PC-3 (cell line): ENCODE results near the gene MUC7. TPM values are rescaled to one million over a fixed set of nuclear protein-coding genes. Genes with fewer than 3 reads are reported as not detected.

Source experiments
- ATAC-seq: fragments of 200-7000 bp; cut with Tn5 transposase; 2 replicates; pipeline ENCODE4 v1.9.1; 2020; ENCODE audit warnings: mild to moderate bottlenecking, moderate library complexity
- BruUV-seq: library from RNA; stranded (reverse); fragments of 400-500 nt; replicated peaks from 2 replicates; lab custom pipeline; 2021; lab: Mats Ljungman, UMichigan
- CTCF ChIA-PET: fragments of 300-600 bp; sonication (Branson Sonifier 250); formaldehyde crosslinking; loops from one replicate; lab custom pipeline; 2022; ENCODE audit warnings: antibody characterized with exemption; lab: Charles Lee
- POLR2A ChIA-PET: fragments of 300-600 bp; sonication (Branson Sonifier 250); formaldehyde crosslinking; loops from one replicate; lab custom pipeline; 2022; ENCODE audit warnings: antibody characterized with exemption; ENCODE audit not compliant: unreplicated experiment; lab: Charles Lee
- DNase-seq: peaks from one replicate; pipeline ENCODE4 v3.0.0-alpha.2; 2015
- H2AFZ ChIP-seq: fragments of 300-600 bp; sonication (generic); 2 replicates; pipeline ENCODE4 v1.6.0; 2016; ENCODE audit warnings: antibody characterized with exemption, low read length
- H3F3A ChIP-seq: fragments of 300-600 bp; sonication (generic); one replicate; pipeline ENCODE4 v1.6.0; 2017; ENCODE audit warnings: antibody characterized with exemption, low read length, control low read depth, mild to moderate bottlenecking; ENCODE audit not compliant: unreplicated experiment
- H3K27ac ChIP-seq: fragments of 300-600 bp; sonication (generic); 2 replicates; pipeline ENCODE4 v1.5.1; 2016; ENCODE audit warnings: mild to moderate bottlenecking, low read length
- H3K27me3 ChIP-seq: fragments of 300-600 bp; sonication (generic); 2 replicates; pipeline ENCODE4 v1.6.1; 2016; ENCODE audit warnings: low read length, mixed read lengths
- H3K36me3 ChIP-seq: fragments of 300-600 bp; sonication (generic); 2 replicates; pipeline ENCODE4 v1.6.1; 2016; ENCODE audit warnings: low read depth, mixed run types, low read length, mixed read lengths
- H3K4me1 ChIP-seq: fragments of 300-600 bp; sonication (generic); 2 replicates; pipeline ENCODE4 v1.5.1; 2016; ENCODE audit warnings: low read length; ENCODE audit not compliant: insufficient read depth
- H3K4me2 ChIP-seq: fragments of 300-600 bp; sonication (generic); 2 replicates; pipeline ENCODE4 v1.6.0; 2016; ENCODE audit warnings: low read length
- H3K4me3 ChIP-seq: fragments of 300-600 bp; sonication (generic); 2 replicates; pipeline ENCODE4 v1.5.1; 2016; ENCODE audit warnings: mild to moderate bottlenecking, low read length, mixed read lengths
- H3K79me2 ChIP-seq: fragments of 300-600 bp; sonication (generic); 2 replicates; pipeline ENCODE4 v1.6.1; 2017; ENCODE audit warnings: low read length, mixed read lengths
- H3K9ac ChIP-seq: fragments of 300-600 bp; sonication (generic); 2 replicates; pipeline ENCODE4 v1.6.0; 2016; ENCODE audit warnings: mild to moderate bottlenecking, low read length
- H3K9me2 ChIP-seq: fragments of 300-600 bp; sonication (generic); replicated peaks from 2 replicates; pipeline ENCODE4 v1.6.1; 2016; ENCODE audit warnings: mixed run types, low read length, mixed read lengths
- H3K9me3 ChIP-seq: fragments of 300-600 bp; sonication (generic); 2 replicates; pipeline ENCODE4 v1.6.1; 2016; ENCODE audit warnings: low read length, mixed read lengths
- H4K20me1 ChIP-seq: fragments of 300-600 bp; sonication (generic); 2 replicates; pipeline ENCODE4 v1.6.1; 2016; ENCODE audit warnings: low read length, mixed read lengths
- EZH2 ChIP-seq: fragments of 300-600 bp; sonication (generic); IDR thresholded peaks from one replicate; pipeline ENCODE4 v1.6.1; 2017; ENCODE audit warnings: antibody characterized with exemption, mild to moderate bottlenecking, low read length; ENCODE audit not compliant: unreplicated experiment
- EZH2phosphoT487 ChIP-seq: fragments of 300-600 bp; sonication (generic); IDR thresholded peaks from 2 replicates; pipeline ENCODE4 v1.6.1; 2018; ENCODE audit warnings: mild to moderate bottlenecking, antibody characterized with exemption, low read length, borderline replicate concordance
- intact Hi-C: fragments of 100-400 bp; cut with micrococcal nuclease; formaldehyde crosslinking; loops from 2 replicates; pipeline ENCODE4 v1.9.0; 2023
- total RNA-seq: library from RNA; depleted of rRNA; stranded (reverse); fragments of >200 nt; gene quantifications from 2 replicates; pipeline ENCODE4 v1.2.3, GENCODE V29; 2014; rRNA removed
- TF ChIP-seq, protein P1 (sequence below): fragments of 300-600 bp; sonication (generic); conservative IDR thresholded peaks from 2 replicates; pipeline ENCODE4 v1.5.1; 2017; ENCODE audit warnings: antibody characterized with exemption, low read depth, mild to moderate bottlenecking, low read length

Gene MUC7
- total RNA-seq, 1 experiment from 2014 or later, result 0.04 TPM

DNA sequence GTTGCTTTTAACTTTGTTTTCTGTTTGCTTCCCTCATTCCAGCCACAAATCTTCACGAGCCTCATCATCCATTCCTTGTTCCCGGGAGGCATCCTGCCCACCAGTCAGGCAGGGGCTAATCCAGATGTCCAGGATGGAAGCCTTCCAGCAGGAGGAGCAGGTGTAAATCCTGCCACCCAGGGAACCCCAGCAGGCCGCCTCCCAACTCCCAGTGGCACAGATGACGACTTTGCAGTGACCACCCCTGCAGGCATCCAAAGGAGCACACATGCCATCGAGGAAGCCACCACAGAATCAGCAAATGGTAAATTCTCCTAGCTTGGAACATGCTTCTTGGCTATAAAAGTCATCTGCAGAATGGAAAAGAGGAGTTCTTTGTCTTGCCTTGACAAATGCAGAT is 59.0 kb downstream of the MUC7 start:
- H3F3A ChIP-seq, result no peaks in the 10 kb centered on the region
- BruUV-seq, result no TSS peak
- no peak for ATAC-seq
- H3K4me1 ChIP-seq, result no peaks in the 10 kb centered on the region
- intact Hi-C loops, result no loop called here
- ChIA-PET CTCF (no interaction called here), POLR2A (no interaction called here)
- peaks cover 11% of the 10 kb centered on the region; the same call in 1 of the 2 replicates for H3K27me3 ChIP-seq
- H3K4me2 ChIP-seq, result no peak overlapping the region
- H4K20me1 ChIP-seq, result no peaks in the 10 kb centered on the region
- DNase-seq, result no peak
- H3K27ac ChIP-seq, result no peak overlapping the region
- no peaks in the 10 kb centered on the region for H3K36me3 ChIP-seq
- H3K9me3 ChIP-seq, result no peaks in the 10 kb centered on the region
- no peak for TF ChIP-seq EZH2phosphoT487
- TF ChIP-seq EZH2, result no peak
- TF ChIP-seq, protein P1, sequence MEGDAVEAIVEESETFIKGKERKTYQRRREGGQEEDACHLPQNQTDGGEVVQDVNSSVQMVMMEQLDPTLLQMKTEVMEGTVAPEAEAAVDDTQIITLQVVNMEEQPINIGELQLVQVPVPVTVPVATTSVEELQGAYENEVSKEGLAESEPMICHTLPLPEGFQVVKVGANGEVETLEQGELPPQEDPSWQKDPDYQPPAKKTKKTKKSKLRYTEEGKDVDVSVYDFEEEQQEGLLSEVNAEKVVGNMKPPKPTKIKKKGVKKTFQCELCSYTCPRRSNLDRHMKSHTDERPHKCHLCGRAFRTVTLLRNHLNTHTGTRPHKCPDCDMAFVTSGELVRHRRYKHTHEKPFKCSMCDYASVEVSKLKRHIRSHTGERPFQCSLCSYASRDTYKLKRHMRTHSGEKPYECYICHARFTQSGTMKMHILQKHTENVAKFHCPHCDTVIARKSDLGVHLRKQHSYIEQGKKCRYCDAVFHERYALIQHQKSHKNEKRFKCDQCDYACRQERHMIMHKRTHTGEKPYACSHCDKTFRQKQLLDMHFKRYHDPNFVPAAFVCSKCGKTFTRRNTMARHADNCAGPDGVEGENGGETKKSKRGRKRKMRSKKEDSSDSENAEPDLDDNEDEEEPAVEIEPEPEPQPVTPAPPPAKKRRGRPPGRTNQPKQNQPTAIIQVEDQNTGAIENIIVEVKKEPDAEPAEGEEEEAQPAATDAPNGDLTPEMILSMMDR, result no peak
- H3K9ac ChIP-seq, result no peak overlapping the region
- H3K79me2 ChIP-seq, result no peaks in the 10 kb centered on the region
- no peak overlapping the region for H2AFZ ChIP-seq
- H3K9me2 ChIP-seq, result no peaks in the 10 kb centered on the region
- H3K4me3 ChIP-seq, result no peak overlapping the region

DNA sequence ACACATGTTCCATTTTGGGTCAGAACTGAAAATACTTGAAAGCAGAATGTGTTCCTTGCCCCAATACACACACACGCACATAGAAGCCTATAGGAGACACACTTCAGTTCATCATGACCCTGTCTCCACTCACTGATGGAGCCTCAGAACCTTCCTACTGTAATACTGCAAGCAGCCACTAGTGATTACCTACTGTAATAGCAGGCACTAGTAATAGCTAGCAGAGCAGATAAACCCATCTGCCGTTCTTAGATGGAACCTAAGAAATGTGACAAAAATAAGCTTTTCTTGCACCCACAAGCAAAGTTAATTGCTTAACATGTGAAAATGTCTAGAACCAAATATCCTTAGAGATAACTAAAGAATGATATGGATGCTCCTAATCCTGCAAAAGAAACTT is 60.0 kb downstream of the MUC7 start:
- DNase-seq (peak; percentile 39), ATAC-seq (peak; percentile 59; the same call in 1 of the 2 replicates)
- Histone ChIP-seq H3F3A (no peaks in the 10 kb centered on the region), H3K79me2 (no peaks in the 10 kb centered on the region), H3K4me1 (no peaks in the 10 kb centered on the region), H3K9me2 (no peaks in the 10 kb centered on the region), H3K4me2 (no peak overlapping the region), H3K9ac (no peak overlapping the region), H2AFZ (no peak overlapping the region), H3K4me3 (no peak overlapping the region), H3K36me3 (no peaks in the 10 kb centered on the region), H3K27ac (no peak overlapping the region), H3K27me3 (peaks cover 11% of the 10 kb centered on the region; the same call in 1 of the 2 replicates), H3K9me3 (no peaks in the 10 kb centered on the region), H4K20me1 (no peaks in the 10 kb centered on the region)
- POLR2A ChIA-PET, result no interaction called here
- intact Hi-C loops, result no loop called here
- TF ChIP-seq EZH2phosphoT487 (no peak), EZH2 (no peak)
- TF ChIP-seq, protein P1, result peak; percentile 48
- CTCF ChIA-PET, result no interaction called here
- BruUV-seq, result no TSS peak

Other genes with a start within 250 kb of the MUC7 start
- gene FDCSP, start 246.1 kb upstream of the MUC7 start, total RNA-seq, result not detected in 2 replicates
- not detected in 2 replicates for gene CSN3, start 229.6 kb upstream of the MUC7 start, total RNA-seq
- not detected in 2 replicates for gene CABS1, start 137.2 kb upstream of the MUC7 start, total RNA-seq
- gene SMR3A, start 111.4 kb upstream of the MUC7 start, total RNA-seq, result not detected in 2 replicates
- not detected in 2 replicates for gene SMR3B, start 89.1 kb upstream of the MUC7 start, total RNA-seq
- gene OPRPN, start 74.3 kb upstream of the MUC7 start, total RNA-seq, result not detected in 2 replicates
- 0.40 TPM in 1 of 2 replicates, not detected in the other for gene AMTN, start 46.4 kb downstream of the MUC7 start, total RNA-seq
- not detected in 2 replicates for gene AMBN, start 120.1 kb downstream of the MUC7 start, total RNA-seq
- gene ENAM, start 156.5 kb downstream of the MUC7 start, total RNA-seq, result not detected in 2 replicates
- gene JCHAIN, start 194.3 kb downstream of the MUC7 start, total RNA-seq, result not detected in 2 replicates
- 27.8 and 38.5 TPM in 2 replicates for gene UTP3, start 216.3 kb downstream of the MUC7 start, total RNA-seq
- gene RUFY3, start 249.8 kb downstream of the MUC7 start, total RNA-seq, result 22.1 and 25.6 TPM in 2 replicates